HL-60 (cell line): ENCODE measurements around the gene ADCK1.
"Not testable (repeated sequence)": the region's sequence is repeated elsewhere in the genome, so short reads cannot be mapped to it uniquely, and the experiment has no call there.

Experiments
- DNase-seq, 2 experiments: peaks; one replicate each; pipeline ENCODE4 v3.0.0-alpha.2; 2010 to 2020; ENCODE audit warnings: low read depth in 1 of 2, low spot score in 1 of 2
- H3K27ac ChIP-seq: fragments of 250-450 bp; sonication (Bioruptor Pico); replicated peaks from 2 replicates; pipeline ENCODE4 v1.5.1; 2020; ENCODE audit warnings: mild to moderate bottlenecking, moderate library complexity
- H3K27me3 ChIP-seq: fragments of 250-450 bp; sonication (Bioruptor Pico); 2 replicates; pipeline ENCODE4 v1.5.1; 2021; ENCODE audit warnings: mild to moderate bottlenecking, moderate library complexity; ENCODE audit not compliant: insufficient read depth, poor library complexity, severe bottlenecking
- H3K4me3 ChIP-seq: replicated peaks from 2 replicates; pipeline ENCODE4 v1.5.1; 2011; ENCODE audit warnings: mild to moderate bottlenecking, control low read depth, low read length; ENCODE audit not compliant: insufficient read depth
- CTCF ChIP-seq: IDR thresholded peaks from one replicate; pipeline ENCODE4 v1.5.1; 2011; ENCODE audit warnings: low read length, control low read depth, inconsistent platforms; ENCODE audit not compliant: insufficient read depth
- GABPA ChIP-seq: IDR thresholded peaks from 2 replicates; pipeline ENCODE4 v1.6.1; 2012; ENCODE audit warnings: low read depth
- POLR2AphosphoS5 ChIP-seq: IDR thresholded peaks from 2 replicates; pipeline ENCODE4 v1.6.1; 2012; ENCODE audit warnings: low read depth
- REST ChIP-seq: IDR thresholded peaks from 2 replicates; pipeline ENCODE4 v1.6.1; 2012; ENCODE audit warnings: low read depth; ENCODE audit not compliant: insufficient replicate concordance
- SPI1 ChIP-seq: IDR thresholded peaks from 2 replicates; pipeline ENCODE4 v1.6.1; 2012; ENCODE audit warnings: low read depth, mild to moderate bottlenecking, borderline replicate concordance

ADCK1 gene

GRCh38 chr14:77760381-77761204, 39.3 kb upstream of the ADCK1 start, which contains the start of gene SNW1:
TSS of gene SNW1 (minus strand) at chr14:77761156. CDS start at chr14:77761127, 29 bp downstream.
- DNase-seq: peak; percentile 69 to 85
- Histone ChIP-seq H3K27me3 (no peaks in the 10 kb centered on the region), H3K27ac (peak within 1 kb of the TSS; percentile 85), H3K4me3 (peak within 1 kb of the TSS; percentile 81)
- TF ChIP-seq SPI1: no peak
- peak; percentile 67 for TF ChIP-seq POLR2AphosphoS5
- TF ChIP-seq GABPA: peak; percentile 59
- no peak for TF ChIP-seq REST
- TF ChIP-seq CTCF: no peak

GRCh38 chr14:77761205-77761931, 38.5 kb upstream of the ADCK1 start:
- TF ChIP-seq SPI1: no peak
- no peak for TF ChIP-seq POLR2AphosphoS5

GRCh38 chr14:77763316-77763715, 36.6 kb upstream of the ADCK1 start:
- H3K27me3 ChIP-seq: no peaks in the 10 kb centered on the region
- H3K4me3 ChIP-seq: no peak overlapping the region
- peak overlapping the region; percentile 64 for H3K27ac ChIP-seq
- DNase-seq: no peak
- TF ChIP-seq CTCF (no peak), REST (no peak), POLR2AphosphoS5 (no peak), GABPA (no peak), SPI1 (no peak)

More at GRCh38 chr14:77761205-77761931, 38.5 kb upstream of the ADCK1 start:
- Histone ChIP-seq H3K4me3 (peak overlapping the region; percentile 81), H3K27ac (peak overlapping the region; percentile 85), H3K27me3 (no peaks in the 10 kb centered on the region)
- peak in 1 of 2 experiments; percentile 1 for DNase-seq

GRCh38 chr14:77763978-77764377, 35.9 kb upstream of the ADCK1 start:
- Histone ChIP-seq H3K4me3 (no peak overlapping the region), H3K27ac (no peak overlapping the region), H3K27me3 (no peaks in the 10 kb centered on the region)
- no peak for TF ChIP-seq REST
- DNase-seq: no peak

GRCh38 chr14:77768442-77769069, 31.4 kb upstream of the ADCK1 start:
- H3K27me3 ChIP-seq, DNase-seq, H3K4me3 ChIP-seq: not testable (repeated sequence)
- peak overlapping the region; percentile 45 for H3K27ac ChIP-seq

GRCh38 chr14:77773966-77774365, 25.9 kb upstream of the ADCK1 start:
- H3K4me3 ChIP-seq, DNase-seq, H3K27ac ChIP-seq, H3K27me3 ChIP-seq: not testable (repeated sequence)
